HK-2 (cell line): ENCODE data around the gene NECAB2.
"Not testable (repeated sequence)": the region's sequence is repeated elsewhere in the genome, so short reads cannot be mapped to it uniquely, and the experiment has no call there.

ENCODE experiments used
- DNase-seq: peaks from one replicate; pipeline ENCODE4 v3.0.0-alpha.2; 2018; ENCODE audit not compliant: unreplicated experiment

Gene NECAB2

GRCh38 chr16:83936581-83937165, 31.4 kb upstream of the NECAB2 start:
- no peak for DNase-seq

GRCh38 chr16:83937267-83937666, 30.8 kb upstream of the NECAB2 start:
- no peak for DNase-seq

GRCh38 chr16:83937922-83938885, 29.8 kb upstream of the NECAB2 start:
- DNase-seq: no peak

- DNase-seq: no peak
Measured at GRCh38 chr16:83939266-83939855, 28.7 kb upstream of the NECAB2 start.

GRCh38 chr16:83940119-83940518, 27.9 kb upstream of the NECAB2 start:
- DNase-seq: no peak

- no peak for DNase-seq
Measured at GRCh38 chr16:83940630-83941378, 27.2 kb upstream of the NECAB2 start.

- not testable (repeated sequence) for DNase-seq
Measured at GRCh38 chr16:83941546-83941945, 26.5 kb upstream of the NECAB2 start.

GRCh38 chr16:83942074-83942473, 26.0 kb upstream of the NECAB2 start:
- no peak for DNase-seq

GRCh38 chr16:83942815-83943515, 25.1 kb upstream of the NECAB2 start:
- DNase-seq: no peak

GRCh38 chr16:83943516-83944050, 24.5 kb upstream of the NECAB2 start:
- no peak for DNase-seq

- no peak for DNase-seq
Measured at GRCh38 chr16:83945587-83945986, 22.5 kb upstream of the NECAB2 start.

GRCh38 chr16:83946154-83946780, 21.8 kb upstream of the NECAB2 start:
- DNase-seq: no peak

- DNase-seq: no peak
Measured at GRCh38 chr16:83946781-83947566, 21.1 kb upstream of the NECAB2 start.

- no peak for DNase-seq
Measured at GRCh38 chr16:83947642-83948234, 20.3 kb upstream of the NECAB2 start.

GRCh38 chr16:83948914-83949723, 18.9 kb upstream of the NECAB2 start:
- DNase-seq: no peak

- no peak for DNase-seq
Measured at GRCh38 chr16:83949724-83950001, 18.4 kb upstream of the NECAB2 start.

- not testable (repeated sequence) for DNase-seq
Measured at GRCh38 chr16:83950862-83951399, 17.1 kb upstream of the NECAB2 start.

- DNase-seq: no peak
Measured at GRCh38 chr16:83951544-83951943, 16.5 kb upstream of the NECAB2 start.

- DNase-seq: no peak
Measured at GRCh38 chr16:83952587-83952939, 15.5 kb upstream of the NECAB2 start.
